ENCODE results near the gene ENOX2.

ENOX2 gene

DNA sequence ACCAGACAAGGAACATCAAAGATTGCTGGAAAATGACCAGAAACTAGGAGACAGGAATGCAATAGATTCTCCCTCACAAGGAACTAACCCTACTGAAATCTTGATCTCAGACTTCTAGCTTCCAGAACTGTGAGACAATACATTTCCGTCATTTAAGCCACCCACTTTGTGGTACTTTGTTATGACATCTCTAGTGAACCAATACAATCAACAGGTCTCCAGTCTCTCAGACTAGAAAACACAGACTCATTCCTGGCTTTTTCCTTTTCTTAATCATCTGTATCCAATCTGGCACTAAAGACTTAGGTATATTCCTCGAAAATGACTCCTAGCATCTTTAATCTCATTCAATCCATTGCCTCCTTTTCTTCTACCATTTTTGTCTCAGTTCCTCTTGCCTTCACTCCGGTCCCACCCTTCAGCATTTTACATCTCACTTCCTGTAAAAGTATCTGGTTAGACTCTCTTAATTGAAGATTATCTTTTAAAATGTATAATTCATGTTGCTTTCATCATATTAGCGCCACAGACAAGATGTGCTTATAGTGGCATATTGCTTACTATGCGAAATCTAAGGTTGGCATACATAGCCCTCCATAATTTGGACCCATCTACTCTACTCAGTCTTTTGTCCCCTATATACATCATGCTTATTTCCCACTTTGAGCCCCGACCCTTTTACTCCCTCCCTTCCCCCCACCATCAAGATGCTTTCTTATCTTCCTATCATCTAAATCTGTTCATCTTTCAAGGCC, 250.0 kb downstream of the ENOX2 start:
- in situ Hi-C loops (cut with HindIII; ENCODE audit: low sequenced_read_pairs): loop anchor here (5.0 kb wide), 1 partner anchor 44 kb away; no protein-coding TSS in a partner anchor

DNA sequence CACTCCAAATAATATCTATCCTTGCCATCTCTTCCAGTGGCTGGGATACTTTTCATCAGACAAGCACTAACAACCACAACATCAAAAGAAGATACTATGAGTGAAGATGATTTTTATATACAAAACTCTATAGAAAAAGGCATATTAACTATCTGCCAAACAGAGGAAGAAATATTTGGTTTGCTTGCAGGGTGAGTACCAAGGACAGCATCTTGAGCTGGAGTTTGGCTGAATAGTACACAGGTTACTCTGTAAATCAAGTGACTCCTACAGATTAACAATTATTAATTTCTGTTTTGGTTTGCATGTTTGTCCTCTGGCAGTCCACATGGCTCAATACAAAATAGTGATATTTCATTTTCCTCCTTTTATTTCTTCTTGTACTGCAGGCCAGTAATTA, 253.3 kb downstream of the ENOX2 start:
- in situ Hi-C loops (cut with HindIII; ENCODE audit: low sequenced_read_pairs): loop anchor here (5.0 kb wide), 1 partner anchor 48 kb away; no protein-coding TSS in a partner anchor

GRCh38 chrX:130647468-130647867, 255.5 kb downstream of the ENOX2 start:
- in situ Hi-C loops (cut with HindIII; ENCODE audit: low sequenced_read_pairs): no loop called here

GRCh38 chrX:130645955-130646583, 256.9 kb downstream of the ENOX2 start:
- in situ Hi-C loops (cut with HindIII; ENCODE audit: low sequenced_read_pairs): no loop called here

DNA sequence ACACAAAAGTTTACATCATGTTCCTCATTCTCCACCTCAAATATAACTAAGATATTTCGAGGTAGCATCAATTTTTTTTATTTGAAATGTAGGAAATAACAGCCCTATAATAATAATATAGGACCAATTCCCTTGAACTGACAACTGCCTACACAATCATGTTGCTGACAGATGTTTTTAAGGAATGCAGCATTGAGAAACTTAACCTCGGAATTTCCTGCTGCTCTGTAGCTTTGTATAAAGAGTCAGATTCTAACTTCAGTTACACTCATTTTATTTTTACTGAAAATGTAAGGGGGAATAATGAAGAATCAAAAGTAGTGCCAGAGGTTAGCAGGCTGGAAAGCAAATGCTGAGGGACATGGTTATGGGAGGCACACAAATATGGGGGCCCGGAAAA, 265.4 kb downstream of the ENOX2 start:
- in situ Hi-C loops (cut with HindIII; ENCODE audit: low sequenced_read_pairs): no loop called here

DNA sequence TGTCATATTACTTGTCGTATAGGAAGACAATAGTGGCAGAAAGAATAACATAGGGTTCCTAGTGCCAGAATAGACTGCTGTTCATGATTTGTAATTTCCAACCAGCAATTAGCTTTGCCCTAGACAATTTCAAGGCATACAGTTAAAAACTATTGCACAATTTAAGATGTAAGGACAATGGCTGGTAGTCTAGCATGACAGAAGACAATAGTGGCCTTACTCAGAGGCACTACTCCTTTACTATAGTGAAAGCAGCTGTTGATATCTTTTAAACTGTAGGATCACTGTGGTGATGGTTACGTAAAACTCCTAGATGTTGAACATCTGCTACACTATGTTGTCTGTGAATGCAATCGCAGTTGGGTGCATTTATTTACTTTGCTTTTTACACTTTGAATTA, 266.7 kb downstream of the ENOX2 start:
- in situ Hi-C loops (cut with HindIII; ENCODE audit: low sequenced_read_pairs): no loop called here

DNA sequence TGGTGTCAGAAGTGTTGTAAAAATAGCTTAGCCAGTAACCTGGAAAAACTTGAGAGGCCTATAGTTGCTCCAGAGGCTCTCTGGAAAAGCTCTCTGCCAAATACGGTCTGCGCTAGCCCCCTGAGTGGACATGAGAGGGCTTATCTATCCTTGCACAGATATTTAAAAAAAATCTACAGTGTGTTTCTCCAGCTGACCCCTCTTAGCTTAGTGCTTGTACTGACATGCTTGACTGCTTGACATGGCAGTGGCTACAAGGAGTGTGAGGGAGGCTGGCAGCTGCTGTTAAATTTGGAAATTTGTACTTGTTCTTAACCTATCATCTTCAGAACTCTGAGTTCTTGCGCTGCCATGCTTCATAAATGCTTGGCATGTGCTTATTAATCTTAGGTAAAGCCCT, 272.0 kb downstream of the ENOX2 start:
- in situ Hi-C loops (cut with HindIII; ENCODE audit: low sequenced_read_pairs): no loop called here

DNA sequence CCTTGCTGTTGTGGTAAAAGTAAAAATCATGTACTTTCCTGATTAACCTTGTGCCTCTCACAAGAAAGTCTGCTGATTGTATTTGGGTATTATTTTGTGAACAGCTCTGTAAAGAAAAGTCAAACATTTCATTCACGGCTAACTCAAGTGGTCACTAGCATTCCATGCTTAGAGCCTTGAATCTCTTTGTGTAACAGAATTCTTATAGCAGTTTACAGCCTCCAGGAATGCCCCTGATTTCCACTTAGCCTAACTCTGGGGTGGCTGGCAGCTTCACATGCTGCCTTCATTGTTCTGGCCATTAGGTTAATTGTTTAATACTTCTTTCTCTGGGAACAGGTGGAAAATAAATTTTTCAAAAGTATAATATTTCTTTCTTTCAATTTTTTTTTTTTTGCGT, 274.5 kb downstream of the ENOX2 start:
- in situ Hi-C loops (cut with HindIII; ENCODE audit: low sequenced_read_pairs): no loop called here

DNA sequence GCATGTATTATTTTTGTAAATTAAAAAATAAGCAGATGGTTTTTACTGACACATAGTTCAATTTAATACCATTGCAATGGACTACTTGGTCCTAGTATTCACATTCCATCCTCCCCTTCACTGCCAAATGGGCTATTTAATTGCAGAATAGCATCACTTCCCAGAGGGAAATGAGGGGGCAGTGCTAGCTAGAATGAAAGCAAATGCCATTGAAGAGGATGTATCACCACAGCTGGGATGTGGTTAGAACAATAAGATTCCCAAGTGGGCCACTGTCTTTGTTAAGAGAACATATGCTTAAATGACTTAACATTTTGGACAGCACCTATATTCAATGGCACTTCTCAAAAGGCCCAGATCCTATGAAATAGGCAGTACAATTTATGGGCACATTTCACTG, 276.5 kb downstream of the ENOX2 start:
- in situ Hi-C loops (cut with HindIII; ENCODE audit: low sequenced_read_pairs): no loop called here

GRCh38 chrX:130625386-130625785, 277.6 kb downstream of the ENOX2 start:
- in situ Hi-C loops (cut with HindIII; ENCODE audit: low sequenced_read_pairs): no loop called here

DNA sequence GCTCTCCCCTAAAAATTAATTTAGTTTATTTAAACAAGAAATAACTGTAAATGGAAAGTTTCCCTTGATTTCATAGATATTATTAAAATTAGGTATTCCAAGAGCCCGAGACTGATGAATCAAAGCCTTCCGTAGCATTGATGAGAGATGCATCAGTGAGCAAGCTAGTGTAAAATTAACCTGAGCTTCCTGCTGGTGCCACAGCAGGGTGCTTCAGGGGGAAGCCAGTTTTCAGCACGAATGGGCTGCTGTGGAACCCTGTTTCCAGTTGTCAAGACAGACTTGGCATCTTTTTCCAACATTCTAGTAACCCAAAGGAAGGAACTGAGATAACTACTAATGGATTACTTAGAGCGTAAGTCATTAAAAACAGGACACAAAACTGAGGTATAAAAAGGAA, 279.5 kb downstream of the ENOX2 start:
- in situ Hi-C loops (cut with HindIII; ENCODE audit: low sequenced_read_pairs): no loop called here

DNA sequence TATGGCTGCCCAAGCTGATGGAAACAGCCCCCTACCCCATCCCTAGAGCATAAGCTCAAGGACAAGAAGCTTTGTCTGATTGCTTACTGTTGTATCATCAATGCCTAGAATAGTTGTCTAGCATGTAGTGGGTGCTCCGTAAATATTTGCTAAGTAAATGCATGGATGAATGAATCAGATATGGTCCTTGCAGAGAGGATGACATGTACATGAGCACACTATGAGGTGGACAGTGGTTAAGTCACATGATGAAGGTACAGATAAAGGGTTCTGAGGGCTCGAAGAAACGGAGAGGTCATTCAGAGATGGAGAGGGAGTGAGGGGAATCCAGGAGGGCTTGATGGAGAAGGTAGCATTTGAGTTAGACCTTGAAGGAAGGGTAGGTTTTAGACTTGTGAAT, 287.1 kb downstream of the ENOX2 start:
- in situ Hi-C loops (cut with HindIII; ENCODE audit: low sequenced_read_pairs): no loop called here

- in situ Hi-C loops (cut with HindIII; ENCODE audit: low sequenced_read_pairs): no loop called here
Measured at GRCh38 chrX:130607431-130607830, 295.6 kb downstream of the ENOX2 start.

GRCh38 chrX:130606425-130606824, 296.6 kb downstream of the ENOX2 start:
- in situ Hi-C loops (cut with HindIII; ENCODE audit: low sequenced_read_pairs): no loop called here

GRCh38 chrX:130604882-130605281, 298.1 kb downstream of the ENOX2 start:
- in situ Hi-C loops (cut with HindIII; ENCODE audit: low sequenced_read_pairs): no loop called here

DNA sequence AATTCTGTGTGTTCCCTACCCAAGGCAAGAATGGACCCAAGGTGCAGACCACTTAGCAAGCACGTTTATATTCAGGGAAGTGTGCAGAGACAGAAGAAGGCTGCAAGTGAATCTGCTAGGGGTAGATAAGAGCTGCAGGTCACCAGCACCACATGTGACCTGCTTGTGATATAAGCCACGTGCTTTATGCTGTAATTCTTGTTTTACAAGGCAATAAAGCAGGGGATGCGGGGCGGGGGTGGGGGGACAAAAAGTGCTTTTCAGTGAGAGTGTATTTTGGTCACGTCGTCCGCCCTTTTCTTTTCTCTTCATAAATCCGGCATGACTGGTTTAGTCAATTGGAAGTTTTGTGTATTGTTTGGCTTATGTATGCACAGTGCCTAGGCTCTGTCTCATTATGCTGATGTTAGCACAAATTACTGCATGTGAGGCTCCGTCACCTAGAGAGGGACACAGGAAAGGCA, 308.5 kb downstream of the ENOX2 start:
- in situ Hi-C loops (cut with HindIII; ENCODE audit: low sequenced_read_pairs): no loop called here

DNA sequence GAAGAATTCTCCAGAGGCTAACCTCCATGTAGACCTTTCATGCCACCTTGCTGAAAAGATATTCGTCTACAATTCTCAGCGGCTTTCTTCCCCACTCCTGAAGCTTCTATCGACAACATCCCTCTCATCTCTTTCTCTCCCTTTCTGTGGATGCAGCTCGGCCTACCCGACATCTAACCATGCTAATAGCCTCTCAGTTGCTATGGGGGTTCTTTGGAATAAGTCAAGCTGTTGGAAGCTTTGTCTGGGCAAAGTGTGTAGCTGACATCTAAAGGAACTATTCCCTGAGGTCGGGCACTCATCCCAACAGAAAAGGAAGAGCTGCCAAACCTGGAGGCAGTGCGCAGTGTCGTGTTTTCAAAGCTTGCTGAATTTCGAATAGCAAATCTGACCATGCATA, 309.1 kb downstream of the ENOX2 start:
- in situ Hi-C loops (cut with HindIII; ENCODE audit: low sequenced_read_pairs): no loop called here

GRCh38 chrX:130592204-130592603, 310.8 kb downstream of the ENOX2 start:
- in situ Hi-C loops (cut with HindIII; ENCODE audit: low sequenced_read_pairs): no loop called here

DNA sequence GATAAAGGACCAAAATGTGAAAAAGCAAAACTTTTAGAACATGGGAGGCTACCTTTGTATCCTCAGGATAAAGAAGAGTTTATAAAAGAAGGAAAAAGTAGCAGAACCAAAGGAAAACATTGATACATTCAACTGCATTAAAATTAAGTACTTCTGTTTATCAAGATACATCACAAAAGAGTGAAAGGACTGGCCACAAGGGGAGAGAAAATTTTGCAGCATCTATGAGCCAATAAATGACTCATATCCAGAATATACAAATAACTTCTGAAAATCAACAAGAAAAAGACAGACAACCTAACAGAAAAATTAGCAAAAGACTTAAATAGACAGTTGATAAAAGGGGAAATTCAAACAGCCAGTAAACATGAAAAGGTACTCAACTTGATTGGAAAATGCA, 324.1 kb downstream of the ENOX2 start:
- in situ Hi-C loops (cut with HindIII; ENCODE audit: low sequenced_read_pairs): no loop called here

DNA sequence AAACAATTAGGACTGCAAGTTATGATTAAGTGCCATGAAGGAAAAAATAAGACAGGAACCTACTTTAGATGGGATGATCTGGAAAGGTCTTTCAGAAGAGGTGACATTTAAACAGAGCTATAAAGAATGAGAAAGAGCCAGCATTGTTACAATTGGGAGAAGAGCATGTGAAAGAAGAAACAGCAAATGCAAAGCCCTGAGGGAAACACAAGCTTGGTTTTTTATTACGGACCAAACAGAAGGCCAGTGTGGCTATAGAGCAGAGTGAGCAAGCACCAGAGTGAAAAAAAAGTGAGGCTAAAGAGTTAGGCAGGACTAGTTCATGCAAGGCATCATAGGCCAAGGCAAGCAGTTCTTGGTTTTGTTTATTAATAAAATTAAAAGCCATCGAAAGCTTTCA, 325.6 kb downstream of the ENOX2 start:
- in situ Hi-C loops (cut with HindIII; ENCODE audit: low sequenced_read_pairs): no loop called here

- in situ Hi-C loops (cut with HindIII; ENCODE audit: low sequenced_read_pairs): no loop called here
Measured at GRCh38 chrX:130575831-130576389, 327.1 kb downstream of the ENOX2 start.
